ENCODE measurements around the gene SLITRK3.

The SLITRK3 gene

GRCh38 chr3:165204445-165204844 lies 8.3 kb upstream of the SLITRK3 start:
- Histone ChIP-seq H3K36me3 (ENCODE audit: control insufficient read depth, insufficient read depth, low read length) (no peaks in the 10 kb centered on the region), H3K27ac (ENCODE audit: low read depth, low read length) (no peak overlapping the region), H3K9ac (ENCODE audit: low read depth, low read length) (no peak overlapping the region), H3K4me3 (ENCODE audit: low read depth, low read length) (no peak overlapping the region), H3K4me1 (ENCODE audit: control insufficient read depth, insufficient read depth, low read length) (peaks cover 5% of the 10 kb centered on the region; the same call in 1 of the 2 replicates), H3K27me3 (ENCODE audit: control insufficient read depth, insufficient read depth, low read length) (peaks cover 11% of the 10 kb centered on the region), H3K9me3 (ENCODE audit: control insufficient read depth, insufficient read depth, low read length) (no peaks in the 10 kb centered on the region)

- no peaks in the 10 kb centered on the region for H3K9me3 ChIP-seq (ENCODE audit: control insufficient read depth, insufficient read depth, low read length)
- no peaks in the 10 kb centered on the region for H3K36me3 ChIP-seq (ENCODE audit: control insufficient read depth, insufficient read depth, low read length)
- H3K4me1 ChIP-seq (ENCODE audit: control insufficient read depth, insufficient read depth, low read length), result peaks cover 5% of the 10 kb centered on the region; the same call in 1 of the 2 replicates
- peaks cover 26% of the 10 kb centered on the region for H3K27me3 ChIP-seq (ENCODE audit: control insufficient read depth, insufficient read depth, low read length)
- H3K4me3 ChIP-seq (ENCODE audit: low read depth, low read length), result no peak overlapping the region
- no peak overlapping the region for H3K27ac ChIP-seq (ENCODE audit: low read depth, low read length)
- H3K9ac ChIP-seq (ENCODE audit: low read depth, low read length), result no peak overlapping the region
Observed at GRCh38 chr3:165202995-165203394, 6.8 kb upstream of the SLITRK3 start.

GRCh38 chr3:165201964-165202363 lies 5.8 kb upstream of the SLITRK3 start:
- Histone ChIP-seq H3K27me3 (ENCODE audit: control insufficient read depth, insufficient read depth, low read length) (peaks cover 27% of the 10 kb centered on the region), H3K9me3 (ENCODE audit: control insufficient read depth, insufficient read depth, low read length) (no peaks in the 10 kb centered on the region), H3K36me3 (ENCODE audit: control insufficient read depth, insufficient read depth, low read length) (no peaks in the 10 kb centered on the region), H3K4me1 (ENCODE audit: control insufficient read depth, insufficient read depth, low read length) (peaks cover 5% of the 10 kb centered on the region; the same call in 1 of the 2 replicates), H3K4me3 (ENCODE audit: low read depth, low read length) (no peak overlapping the region), H3K27ac (ENCODE audit: low read depth, low read length) (no peak overlapping the region), H3K9ac (ENCODE audit: low read depth, low read length) (no peak overlapping the region)

GRCh38 chr3:165197481-165197800 lies 1.3 kb upstream of the SLITRK3 start:
- Histone ChIP-seq H3K27me3 (ENCODE audit: control insufficient read depth, insufficient read depth, low read length) (peaks cover 69% of the 10 kb centered on the region), H3K4me1 (ENCODE audit: control insufficient read depth, insufficient read depth, low read length) (peaks cover 13% of the 10 kb centered on the region; the same call in 1 of the 2 replicates), H3K4me3 (ENCODE audit: low read depth, low read length) (peak overlapping the region; percentile 80), H3K9me3 (ENCODE audit: control insufficient read depth, insufficient read depth, low read length) (no peaks in the 10 kb centered on the region), H3K36me3 (ENCODE audit: control insufficient read depth, insufficient read depth, low read length) (no peaks in the 10 kb centered on the region), H3K9ac (ENCODE audit: low read depth, low read length) (no peak overlapping the region), H3K27ac (ENCODE audit: low read depth, low read length) (no peak overlapping the region)

- H3K4me3 ChIP-seq (ENCODE audit: low read depth, low read length), result peak overlapping the region; percentile 80
- no peaks in the 10 kb centered on the region for H3K9me3 ChIP-seq (ENCODE audit: control insufficient read depth, insufficient read depth, low read length)
- no peak overlapping the region for H3K9ac ChIP-seq (ENCODE audit: low read depth, low read length)
- H3K36me3 ChIP-seq (ENCODE audit: control insufficient read depth, insufficient read depth, low read length), result no peaks in the 10 kb centered on the region
- peaks cover 69% of the 10 kb centered on the region for H3K27me3 ChIP-seq (ENCODE audit: control insufficient read depth, insufficient read depth, low read length)
- peaks cover 18% of the 10 kb centered on the region for H3K4me1 ChIP-seq (ENCODE audit: control insufficient read depth, insufficient read depth, low read length)
- no peak overlapping the region for H3K27ac ChIP-seq (ENCODE audit: low read depth, low read length)
Observed at GRCh38 chr3:165196577-165197480, 645 bp upstream of the SLITRK3 start.

- no peaks in the 10 kb centered on the region for H3K9me3 ChIP-seq (ENCODE audit: control insufficient read depth, insufficient read depth, low read length)
- no peak overlapping the region for H3K27ac ChIP-seq (ENCODE audit: low read depth, low read length)
- H3K27me3 ChIP-seq (ENCODE audit: control insufficient read depth, insufficient read depth, low read length), result peaks cover 69% of the 10 kb centered on the region
- peak overlapping the region; percentile 80 for H3K4me3 ChIP-seq (ENCODE audit: low read depth, low read length)
- H3K4me1 ChIP-seq (ENCODE audit: control insufficient read depth, insufficient read depth, low read length), result peaks cover 25% of the 10 kb centered on the region
- no peak overlapping the region for H3K9ac ChIP-seq (ENCODE audit: low read depth, low read length)
- no peaks in the 10 kb centered on the region for H3K36me3 ChIP-seq (ENCODE audit: control insufficient read depth, insufficient read depth, low read length)
Observed at GRCh38 chr3:165195241-165195639, 944 bp downstream of the SLITRK3 start.

GRCh38 chr3:165194511-165195240 lies 1.5 kb downstream of the SLITRK3 start:
- Histone ChIP-seq H3K4me1 (ENCODE audit: control insufficient read depth, insufficient read depth, low read length) (peaks cover 25% of the 10 kb centered on the region), H3K9ac (ENCODE audit: low read depth, low read length) (no peak overlapping the region), H3K4me3 (ENCODE audit: low read depth, low read length) (peak overlapping the region; percentile 80), H3K27ac (ENCODE audit: low read depth, low read length) (no peak overlapping the region), H3K9me3 (ENCODE audit: control insufficient read depth, insufficient read depth, low read length) (no peaks in the 10 kb centered on the region), H3K36me3 (ENCODE audit: control insufficient read depth, insufficient read depth, low read length) (no peaks in the 10 kb centered on the region), H3K27me3 (ENCODE audit: control insufficient read depth, insufficient read depth, low read length) (peaks cover 69% of the 10 kb centered on the region)

GRCh38 chr3:165193366-165194254 lies 2.6 kb downstream of the SLITRK3 start:
- peaks cover 25% of the 10 kb centered on the region for H3K4me1 ChIP-seq (ENCODE audit: control insufficient read depth, insufficient read depth, low read length)
- H3K9me3 ChIP-seq (ENCODE audit: control insufficient read depth, insufficient read depth, low read length), result no peaks in the 10 kb centered on the region
- H3K9ac ChIP-seq (ENCODE audit: low read depth, low read length), result no peak overlapping the region
- H3K27me3 ChIP-seq (ENCODE audit: control insufficient read depth, insufficient read depth, low read length), result peaks cover 60% of the 10 kb centered on the region
- no peaks in the 10 kb centered on the region for H3K36me3 ChIP-seq (ENCODE audit: control insufficient read depth, insufficient read depth, low read length)
- peak overlapping the region; percentile 80 for H3K4me3 ChIP-seq (ENCODE audit: low read depth, low read length)
- H3K27ac ChIP-seq (ENCODE audit: low read depth, low read length), result peak overlapping the region; percentile 44

- Histone ChIP-seq H3K4me1 (ENCODE audit: control insufficient read depth, insufficient read depth, low read length) (peaks cover 25% of the 10 kb centered on the region), H3K27ac (ENCODE audit: low read depth, low read length) (peak overlapping the region; percentile 72), H3K27me3 (ENCODE audit: control insufficient read depth, insufficient read depth, low read length) (peaks cover 50% of the 10 kb centered on the region), H3K36me3 (ENCODE audit: control insufficient read depth, insufficient read depth, low read length) (no peaks in the 10 kb centered on the region), H3K9me3 (ENCODE audit: control insufficient read depth, insufficient read depth, low read length) (no peaks in the 10 kb centered on the region), H3K9ac (ENCODE audit: low read depth, low read length) (0 out of 2 replicates have a peak overlapping the region, but pooled peaks have one; percentile 34), H3K4me3 (ENCODE audit: low read depth, low read length) (peak overlapping the region; percentile 80)
Observed at GRCh38 chr3:165192610-165193192, 3.5 kb downstream of the SLITRK3 start.

GRCh38 chr3:165191491-165191890 lies 4.7 kb downstream of the SLITRK3 start:
- H3K4me3 ChIP-seq (ENCODE audit: low read depth, low read length), result no peak overlapping the region
- peaks cover 38% of the 10 kb centered on the region for H3K27me3 ChIP-seq (ENCODE audit: control insufficient read depth, insufficient read depth, low read length)
- H3K27ac ChIP-seq (ENCODE audit: low read depth, low read length), result no peak overlapping the region
- peaks cover 25% of the 10 kb centered on the region for H3K4me1 ChIP-seq (ENCODE audit: control insufficient read depth, insufficient read depth, low read length)
- H3K9ac ChIP-seq (ENCODE audit: low read depth, low read length), result no peak overlapping the region
- H3K36me3 ChIP-seq (ENCODE audit: control insufficient read depth, insufficient read depth, low read length), result no peaks in the 10 kb centered on the region
- no peaks in the 10 kb centered on the region for H3K9me3 ChIP-seq (ENCODE audit: control insufficient read depth, insufficient read depth, low read length)
